NT2/D1 (cell line): Measurements from ENCODE around the gene THAP3.

Source experiments
- YY1 ChIP-seq: IDR thresholded peaks from 2 replicates; pipeline ENCODE4 v1.6.1; 2011; ENCODE audit not compliant: insufficient read length, insufficient read depth
- ZNF274 ChIP-seq: IDR thresholded peaks from 2 replicates; pipeline ENCODE4 v1.6.1; 2011; ENCODE audit warnings: mild to moderate bottlenecking, low read depth, low read length

- TF ChIP-seq YY1 (no peak), ZNF274 (no peak)
Measured at GRCh38 chr1:6585081-6585722, 39.5 kb upstream of the THAP3 start.
